GM08714 (cell line): ENCODE data around the gene FER.
"Not testable (repeated sequence)": the region's sequence is repeated elsewhere in the genome, so short reads cannot be mapped to it uniquely, and the experiment has no call there.

ENCODE experiments used
- H3K4me3 ChIP-seq: fragments of 200-500 bp; sonication (Bioruptor generic); 2 replicates; pipeline ENCODE4 v1.5.1; 2014; ENCODE audit warnings: mild to moderate bottlenecking, low read length, inconsistent platforms
- ZNF274 ChIP-seq: IDR thresholded peaks from 2 replicates; pipeline ENCODE4 v1.6.1; 2012; ENCODE audit warnings: mild to moderate bottlenecking, low read depth, low read length

The FER gene

DNA sequence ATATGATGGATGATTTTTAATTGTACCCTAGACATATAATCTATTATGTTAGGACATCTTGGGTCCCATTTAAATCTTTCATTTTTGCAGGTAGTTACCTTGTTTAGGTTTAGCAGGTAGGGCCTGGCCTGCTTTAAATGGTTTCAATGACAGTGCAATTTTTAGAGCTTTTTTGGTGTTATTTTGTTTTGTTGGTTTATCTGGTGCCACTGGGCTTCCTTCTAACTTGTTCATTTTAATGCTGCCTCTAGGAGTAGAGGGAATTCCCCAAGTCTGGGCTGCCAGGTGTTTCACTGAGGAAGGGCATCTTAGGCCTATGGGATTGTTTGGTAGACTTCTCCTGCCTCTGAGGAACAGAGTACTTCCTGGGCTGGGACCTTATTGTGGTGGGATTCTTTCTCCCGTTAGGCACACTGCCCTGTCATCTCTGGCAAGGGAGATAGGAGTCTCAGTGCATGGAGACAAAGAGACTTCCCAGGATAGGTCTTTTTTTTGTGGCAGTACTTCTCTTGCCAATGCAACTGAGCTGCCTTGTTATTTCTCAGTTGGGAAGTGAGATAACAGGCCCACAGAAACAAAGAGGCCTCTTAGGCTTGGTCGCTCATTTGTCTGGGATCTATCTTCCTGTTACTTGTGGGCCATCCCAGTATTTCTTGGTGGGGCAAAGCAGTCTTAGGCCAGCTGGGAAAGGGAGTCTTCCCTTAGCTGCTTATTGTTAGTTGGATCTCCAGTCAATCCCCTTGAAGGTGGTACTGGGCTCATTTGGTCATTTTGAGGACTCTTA lies 282.9 kb downstream of the FER start:
- no peak overlapping the region for H3K4me3 ChIP-seq
- no peak for TF ChIP-seq ZNF274

GRCh38 chr5:109034306-109034705 lies 286.6 kb downstream of the FER start:
- TF ChIP-seq ZNF274, result no peak
- no peak overlapping the region for H3K4me3 ChIP-seq

- TF ChIP-seq ZNF274, result no peak
- H3K4me3 ChIP-seq, result no peak overlapping the region
Measured at GRCh38 chr5:109035436-109035835, 287.7 kb downstream of the FER start.

- TF ChIP-seq ZNF274, result no peak
- no peak overlapping the region for H3K4me3 ChIP-seq
Measured at GRCh38 chr5:109038209-109038840, 290.6 kb downstream of the FER start.

- no peak overlapping the region for H3K4me3 ChIP-seq
- no peak for TF ChIP-seq ZNF274
Measured at GRCh38 chr5:109041317-109041716, 293.6 kb downstream of the FER start.

DNA sequence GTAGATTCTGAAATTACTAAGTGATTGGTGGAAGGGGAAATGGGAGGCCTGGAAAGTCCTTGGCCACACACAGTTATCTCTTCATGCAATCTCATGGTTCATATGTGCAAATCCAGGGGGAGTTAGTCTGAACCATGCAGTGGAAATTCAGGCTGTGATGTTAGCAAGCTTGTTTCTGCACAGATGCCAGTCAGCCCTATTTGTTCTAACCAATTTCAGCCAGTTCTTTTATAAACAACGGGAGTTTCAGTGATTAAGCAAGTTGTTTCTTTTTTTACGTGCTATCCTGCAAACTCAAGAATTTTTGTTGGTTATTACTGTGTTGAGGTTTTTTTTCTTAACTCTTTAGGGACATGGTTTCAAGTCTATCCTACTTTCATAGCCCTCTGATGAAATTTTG lies 298.0 kb downstream of the FER start:
- no peak overlapping the region for H3K4me3 ChIP-seq
- no peak for TF ChIP-seq ZNF274

- no peak for TF ChIP-seq ZNF274
- H3K4me3 ChIP-seq, result no peak overlapping the region
Measured at GRCh38 chr5:109049565-109049964, 301.9 kb downstream of the FER start.

DNA sequence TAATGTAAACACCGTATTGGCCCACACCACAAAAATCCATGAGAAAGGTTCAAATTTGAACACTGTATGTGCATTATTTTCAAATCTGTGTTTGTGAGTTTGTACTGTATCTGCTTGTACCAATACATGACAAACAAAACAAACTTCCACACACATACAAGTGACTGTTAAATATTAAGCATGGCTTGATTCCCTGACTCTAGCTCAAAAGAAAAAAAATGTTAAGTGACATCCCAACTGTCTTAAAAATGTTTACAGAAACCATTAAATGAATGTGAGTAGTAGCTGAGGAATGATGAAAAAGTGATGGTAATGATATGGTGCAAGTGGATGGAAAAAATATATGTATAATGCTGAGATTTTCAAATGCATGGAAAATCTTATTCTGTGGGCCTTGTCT lies 302.6 kb downstream of the FER start:
- H3K4me3 ChIP-seq, result not testable (repeated sequence)

DNA sequence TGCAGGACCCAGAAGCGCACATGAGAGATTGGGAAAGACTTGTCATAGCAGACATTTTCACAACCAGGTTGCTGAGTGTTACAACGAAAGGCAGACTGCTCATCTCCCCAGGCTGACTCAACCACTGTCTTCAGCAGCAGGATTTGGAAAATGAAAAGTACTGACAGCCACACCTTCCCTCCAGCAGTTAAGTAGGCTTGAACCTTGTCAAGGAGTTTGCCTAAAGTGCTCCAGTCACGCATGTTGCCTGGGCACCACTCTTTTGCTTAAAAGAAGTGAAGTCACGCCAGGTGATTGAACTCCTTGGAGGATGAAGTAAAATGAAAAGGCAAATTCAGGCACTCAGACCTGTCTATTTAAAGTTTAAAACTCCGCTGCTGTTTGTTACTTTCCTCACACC lies 304.5 kb downstream of the FER start:
- not testable (repeated sequence) for H3K4me3 ChIP-seq

GRCh38 chr5:109053995-109054417 lies 306.3 kb downstream of the FER start:
- no peak overlapping the region for H3K4me3 ChIP-seq
- no peak for TF ChIP-seq ZNF274

GRCh38 chr5:109060378-109061025 lies 312.8 kb downstream of the FER start:
- no peak for TF ChIP-seq ZNF274
- H3K4me3 ChIP-seq, result no peak overlapping the region

GRCh38 chr5:109062664-109063063 lies 315.0 kb downstream of the FER start:
- TF ChIP-seq ZNF274, result no peak
- H3K4me3 ChIP-seq, result no peak overlapping the region

GRCh38 chr5:109063223-109063622 lies 315.5 kb downstream of the FER start:
- H3K4me3 ChIP-seq, result no peak overlapping the region
- TF ChIP-seq ZNF274, result no peak

DNA sequence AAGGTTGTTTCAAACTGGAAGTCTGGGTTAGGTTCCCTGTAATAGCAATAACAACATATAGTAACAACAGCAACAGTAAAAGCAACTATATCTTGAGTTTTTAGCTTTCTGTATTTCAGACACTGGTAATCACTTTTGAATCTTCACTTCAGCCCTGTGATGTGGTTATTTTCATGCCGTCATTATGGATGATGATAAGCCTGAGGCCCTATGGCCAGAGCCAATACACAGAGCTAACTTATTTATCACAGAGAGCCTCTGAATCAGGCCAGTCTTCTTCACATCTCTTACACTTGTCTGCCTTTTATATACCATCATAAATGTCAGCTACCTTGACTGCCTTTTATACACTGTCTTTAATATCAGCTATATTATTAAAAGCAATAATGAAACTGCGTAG lies 329.0 kb downstream of the FER start:
- TF ChIP-seq ZNF274, result no peak
- H3K4me3 ChIP-seq, result no peak overlapping the region

- H3K4me3 ChIP-seq, result no peak overlapping the region
- no peak for TF ChIP-seq ZNF274
Measured at GRCh38 chr5:109078448-109078847, 330.8 kb downstream of the FER start.
